GM19438 (cell line): ENCODE measurements around the gene EFHC1.

ENCODE experiments used
- ATAC-seq: cut with Tn5 transposase; IDR thresholded peaks from one replicate; pipeline ENCODE4 v1.9.1; 2021; ENCODE audit warnings: low read depth; ENCODE audit not compliant: unreplicated experiment

Gene EFHC1

GRCh38 chr6:52550014-52550575 lies 130.0 kb downstream of the EFHC1 start:
- no peak for ATAC-seq

- no peak for ATAC-seq
Measured at GRCh38 chr6:52550870-52551269, 130.7 kb downstream of the EFHC1 start.

- no peak for ATAC-seq
Measured at GRCh38 chr6:52551483-52552277, 131.5 kb downstream of the EFHC1 start.

- peak; percentile 95 for ATAC-seq
Measured at GRCh38 chr6:52552278-52552643, 132.1 kb downstream of the EFHC1 start.

- no peak for ATAC-seq
Measured at GRCh38 chr6:52553158-52553557, 133.0 kb downstream of the EFHC1 start.

DNA sequence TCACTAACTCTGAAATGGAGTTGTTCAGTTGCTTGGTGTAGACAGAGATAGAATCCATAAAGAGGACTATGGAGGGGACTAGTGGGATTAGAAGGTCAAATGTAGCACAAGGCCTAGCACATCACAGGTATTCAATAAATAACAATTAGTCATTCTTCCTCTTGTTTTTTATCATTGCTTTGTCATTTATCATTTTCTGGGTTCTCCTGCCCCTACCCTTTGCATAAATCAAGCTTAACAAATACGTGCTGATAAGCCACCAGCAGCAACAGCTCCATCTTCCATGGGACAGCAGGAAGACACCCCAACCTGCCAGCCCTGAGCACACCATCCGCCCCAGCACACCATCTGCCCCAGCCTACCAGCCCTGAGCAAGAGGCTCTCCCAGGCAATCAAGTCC lies 133.6 kb downstream of the EFHC1 start:
- no peak for ATAC-seq

- ATAC-seq, result no peak
Measured at GRCh38 chr6:52554684-52555280, 134.6 kb downstream of the EFHC1 start.

- ATAC-seq, result no peak
Measured at GRCh38 chr6:52555518-52556233, 135.5 kb downstream of the EFHC1 start.

GRCh38 chr6:52557389-52558265 lies 137.5 kb downstream of the EFHC1 start:
- no peak for ATAC-seq

DNA sequence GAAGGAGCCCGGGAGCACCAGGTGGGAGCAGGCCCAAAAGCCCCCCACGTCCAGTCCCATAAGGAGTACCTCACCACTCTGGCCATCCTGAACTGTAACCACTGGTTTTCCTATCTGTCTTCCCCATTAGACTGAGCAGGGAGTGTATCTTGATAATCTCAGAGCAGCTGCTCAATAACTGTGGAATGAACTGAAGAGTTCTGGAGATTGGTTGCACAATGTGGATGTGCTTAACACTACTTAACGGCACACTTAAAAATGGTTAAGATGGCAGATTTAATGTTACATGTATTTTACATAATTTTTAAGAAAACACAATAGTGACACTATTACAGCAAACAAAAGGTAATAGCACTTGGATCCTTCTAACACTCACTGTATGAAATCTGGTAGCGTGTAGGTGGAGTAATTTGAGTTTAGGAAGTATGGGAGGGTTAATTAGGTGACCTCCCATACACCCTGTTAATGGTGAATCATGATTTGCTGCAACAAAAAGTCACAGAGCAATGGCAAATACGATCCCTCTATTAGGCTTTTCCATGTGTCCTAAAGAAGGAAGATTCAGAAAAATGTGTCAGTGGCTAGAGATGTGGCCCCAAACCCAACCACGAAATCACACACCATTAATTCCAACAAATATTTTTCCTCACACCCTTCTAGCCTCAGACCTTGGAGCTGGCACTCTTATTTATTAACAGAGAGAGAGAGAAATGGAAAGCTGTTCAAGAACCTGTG lies 138.3 kb downstream of the EFHC1 start:
- ATAC-seq, result no peak

- ATAC-seq, result no peak
Measured at GRCh38 chr6:52560462-52560861, 140.3 kb downstream of the EFHC1 start.

GRCh38 chr6:52562911-52563310 lies 142.8 kb downstream of the EFHC1 start:
- ATAC-seq, result no peak

- ATAC-seq, result no peak
Measured at GRCh38 chr6:52564856-52565255, 144.7 kb downstream of the EFHC1 start.

GRCh38 chr6:52566201-52566600 lies 146.1 kb downstream of the EFHC1 start:
- ATAC-seq, result peak; percentile 82

- no peak for ATAC-seq
Measured at GRCh38 chr6:52566853-52567279, 146.7 kb downstream of the EFHC1 start.

DNA sequence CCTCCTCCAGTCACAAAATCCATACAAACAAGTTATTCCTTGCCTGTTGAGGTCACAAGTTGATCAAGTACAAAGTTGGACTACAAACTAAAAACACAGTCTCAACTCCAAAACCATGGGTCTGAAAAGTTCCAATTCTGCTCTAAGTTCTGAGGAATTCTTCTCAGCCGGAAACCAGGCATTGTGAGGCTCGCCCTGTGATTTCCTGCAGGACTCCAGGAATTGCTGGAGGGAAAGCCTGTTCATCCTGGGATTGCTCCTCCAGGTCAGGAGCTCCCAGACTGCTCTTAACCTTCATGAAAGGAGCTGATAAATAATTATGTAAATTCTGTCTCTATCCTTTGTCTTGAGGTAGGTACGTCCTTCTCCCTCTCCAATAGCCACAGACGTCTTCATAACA lies 148.2 kb downstream of the EFHC1 start:
- ATAC-seq, result no peak

DNA sequence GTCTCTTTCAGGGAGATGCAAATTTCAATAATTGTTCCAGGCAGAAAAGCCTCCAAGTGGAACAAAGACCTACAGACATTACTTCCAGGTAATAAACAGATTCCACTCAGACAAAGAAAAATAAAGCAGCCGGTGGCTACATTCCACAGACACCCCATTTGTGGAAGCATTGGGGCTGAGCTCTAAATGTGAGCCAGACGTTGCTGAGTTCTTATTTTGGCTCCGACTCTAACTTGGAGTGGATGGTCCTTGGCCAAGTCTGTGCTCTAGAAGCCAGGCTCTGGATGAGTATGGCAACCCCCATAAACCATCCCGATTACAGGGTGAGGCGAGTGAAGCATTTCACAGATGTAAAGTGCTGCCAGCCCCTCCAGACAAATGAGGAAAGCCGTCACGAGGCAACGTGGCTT lies 150.2 kb downstream of the EFHC1 start:
- ATAC-seq, result no peak

- no peak for ATAC-seq
Measured at GRCh38 chr6:52571099-52571755, 151.1 kb downstream of the EFHC1 start.

DNA sequence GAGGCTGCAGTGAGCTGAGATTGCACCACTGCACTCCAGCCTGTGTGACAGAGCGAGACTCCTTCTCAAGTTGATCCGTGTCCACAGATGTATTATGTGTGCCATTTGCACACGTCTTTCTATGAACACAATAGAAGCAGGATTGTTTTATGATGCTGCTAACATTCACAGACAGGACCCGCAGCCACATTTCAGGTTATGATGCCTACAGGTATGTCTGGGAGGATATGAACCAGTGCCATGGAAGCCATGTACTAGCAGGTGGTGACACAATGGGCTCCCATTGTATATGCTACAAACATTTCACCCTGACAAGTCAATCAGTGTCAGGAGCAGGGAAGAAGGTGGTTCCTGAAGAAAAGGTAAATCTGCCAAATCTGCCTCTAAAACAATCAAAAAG lies 152.4 kb downstream of the EFHC1 start:
- no peak for ATAC-seq
